DND-41 (cell line): ENCODE data around the gene ZBED1.

Experiments
- EZH2 ChIP-seq: IDR thresholded peaks from 3 replicates; pipeline ENCODE4 v1.6.1; 2012; ENCODE audit warnings: borderline replicate concordance, low read depth, mild to moderate bottlenecking, moderate library complexity, low read length, inconsistent platforms; ENCODE audit not compliant: severe bottlenecking
- TF ChIP-seq, protein P1 (sequence below): IDR thresholded peaks from 2 replicates; pipeline ENCODE4 v1.5.1; 2012; ENCODE audit warnings: borderline replicate concordance, low read length, moderate library complexity, mild to moderate bottlenecking; ENCODE audit not compliant: poor library complexity, severe bottlenecking; ENCODE audit errors: extremely low read depth

DNA sequence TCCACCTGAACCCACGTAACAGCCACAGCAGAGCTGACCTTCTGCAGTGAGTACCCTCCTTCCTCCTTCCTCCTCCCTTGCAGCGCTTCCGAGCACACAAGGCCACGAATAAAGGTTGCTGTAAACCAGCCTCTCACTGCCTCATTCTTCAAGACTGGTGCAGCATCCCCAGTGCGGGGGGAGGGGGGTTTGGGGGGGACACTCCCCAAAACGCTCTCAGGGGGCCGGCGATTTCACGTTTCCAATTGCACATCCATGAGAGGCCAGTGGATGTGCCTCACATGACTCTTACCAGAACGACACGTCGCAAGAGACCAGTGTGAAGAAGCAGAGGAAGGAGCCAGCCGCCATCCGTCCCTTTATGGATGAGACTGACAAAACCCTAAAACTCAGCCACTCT lies 5.2 kb downstream of the ZBED1 start:
- TF ChIP-seq, protein P1, sequence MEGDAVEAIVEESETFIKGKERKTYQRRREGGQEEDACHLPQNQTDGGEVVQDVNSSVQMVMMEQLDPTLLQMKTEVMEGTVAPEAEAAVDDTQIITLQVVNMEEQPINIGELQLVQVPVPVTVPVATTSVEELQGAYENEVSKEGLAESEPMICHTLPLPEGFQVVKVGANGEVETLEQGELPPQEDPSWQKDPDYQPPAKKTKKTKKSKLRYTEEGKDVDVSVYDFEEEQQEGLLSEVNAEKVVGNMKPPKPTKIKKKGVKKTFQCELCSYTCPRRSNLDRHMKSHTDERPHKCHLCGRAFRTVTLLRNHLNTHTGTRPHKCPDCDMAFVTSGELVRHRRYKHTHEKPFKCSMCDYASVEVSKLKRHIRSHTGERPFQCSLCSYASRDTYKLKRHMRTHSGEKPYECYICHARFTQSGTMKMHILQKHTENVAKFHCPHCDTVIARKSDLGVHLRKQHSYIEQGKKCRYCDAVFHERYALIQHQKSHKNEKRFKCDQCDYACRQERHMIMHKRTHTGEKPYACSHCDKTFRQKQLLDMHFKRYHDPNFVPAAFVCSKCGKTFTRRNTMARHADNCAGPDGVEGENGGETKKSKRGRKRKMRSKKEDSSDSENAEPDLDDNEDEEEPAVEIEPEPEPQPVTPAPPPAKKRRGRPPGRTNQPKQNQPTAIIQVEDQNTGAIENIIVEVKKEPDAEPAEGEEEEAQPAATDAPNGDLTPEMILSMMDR, result no peak
- no peak for TF ChIP-seq EZH2
